ENCODE results near the gene TMEM88.

Gene TMEM88

DNA sequence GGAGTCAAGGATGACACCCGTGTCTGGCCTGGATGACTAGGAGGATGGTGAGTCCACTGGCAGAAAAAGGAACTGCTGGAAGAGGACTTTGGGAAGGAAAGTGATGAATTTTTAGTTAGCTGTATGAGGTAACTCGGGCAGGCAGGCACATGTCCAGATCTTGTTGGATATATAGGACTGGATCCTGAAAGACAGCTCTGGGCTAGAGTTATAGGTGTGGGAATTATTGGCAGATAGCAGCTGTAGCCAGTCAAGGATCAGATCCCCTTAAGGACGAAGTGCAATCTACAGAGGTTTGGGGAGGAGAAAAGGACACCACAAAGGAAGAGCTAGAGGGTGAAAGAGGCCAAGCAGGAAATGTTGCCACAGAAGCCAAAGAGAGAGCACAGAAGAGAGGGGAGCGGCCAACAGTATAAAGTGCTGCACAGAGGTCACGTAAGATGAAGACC is 13.0 kb downstream of the TMEM88 start:
- H3K9me2 ChIP-seq (replicated peaks; ENCODE audit: insufficient read depth, low read length) = no peaks in the 10 kb centered on the region
- H3K4me1 ChIP-seq (ENCODE audit: low read length) = no peaks in the 10 kb centered on the region
- no peak overlapping the region for H3K9ac ChIP-seq (ENCODE audit: low read length)
- H3K4me2 ChIP-seq (ENCODE audit: low read depth, low read length) = no peak overlapping the region
- H3K27me3 ChIP-seq (replicated peaks; ENCODE audit: insufficient read depth, low read length) = no peaks in the 10 kb centered on the region
- no peaks in the 10 kb centered on the region for H4K20me1 ChIP-seq (ENCODE audit: insufficient read depth, low read length)
- H2AFZ ChIP-seq (ENCODE audit: low read length) = no peak overlapping the region
- no peaks in the 10 kb centered on the region for H3K36me3 ChIP-seq (replicated peaks; ENCODE audit: insufficient read depth, low read length)
- no peak overlapping the region for H3K27ac ChIP-seq (ENCODE audit: low read length)
- TF ChIP-seq EZH2phosphoT487 (IDR thresholded peaks at IDR 0.05; ENCODE audit: low read length) (no peak), EZH2 (optimal IDR thresholded peaks at IDR 0.05; ENCODE audit: low read depth, low read length) (no peak)
- TF ChIP-seq, protein P1, sequence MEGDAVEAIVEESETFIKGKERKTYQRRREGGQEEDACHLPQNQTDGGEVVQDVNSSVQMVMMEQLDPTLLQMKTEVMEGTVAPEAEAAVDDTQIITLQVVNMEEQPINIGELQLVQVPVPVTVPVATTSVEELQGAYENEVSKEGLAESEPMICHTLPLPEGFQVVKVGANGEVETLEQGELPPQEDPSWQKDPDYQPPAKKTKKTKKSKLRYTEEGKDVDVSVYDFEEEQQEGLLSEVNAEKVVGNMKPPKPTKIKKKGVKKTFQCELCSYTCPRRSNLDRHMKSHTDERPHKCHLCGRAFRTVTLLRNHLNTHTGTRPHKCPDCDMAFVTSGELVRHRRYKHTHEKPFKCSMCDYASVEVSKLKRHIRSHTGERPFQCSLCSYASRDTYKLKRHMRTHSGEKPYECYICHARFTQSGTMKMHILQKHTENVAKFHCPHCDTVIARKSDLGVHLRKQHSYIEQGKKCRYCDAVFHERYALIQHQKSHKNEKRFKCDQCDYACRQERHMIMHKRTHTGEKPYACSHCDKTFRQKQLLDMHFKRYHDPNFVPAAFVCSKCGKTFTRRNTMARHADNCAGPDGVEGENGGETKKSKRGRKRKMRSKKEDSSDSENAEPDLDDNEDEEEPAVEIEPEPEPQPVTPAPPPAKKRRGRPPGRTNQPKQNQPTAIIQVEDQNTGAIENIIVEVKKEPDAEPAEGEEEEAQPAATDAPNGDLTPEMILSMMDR (IDR thresholded peaks at IDR 0.05; ENCODE audit: low read length) = no peak
- H3K9me3 ChIP-seq (replicated peaks; ENCODE audit: insufficient read depth, low read length) = no peaks in the 10 kb centered on the region
- no peaks in the 10 kb centered on the region for H3F3A ChIP-seq (ENCODE audit: insufficient read depth, low read length)
- DNase-seq = no peak
- H3K79me2 ChIP-seq (ENCODE audit: low read length) = no peaks in the 10 kb centered on the region
- no peak overlapping the region for H3K4me3 ChIP-seq (ENCODE audit: low read length)

DNA sequence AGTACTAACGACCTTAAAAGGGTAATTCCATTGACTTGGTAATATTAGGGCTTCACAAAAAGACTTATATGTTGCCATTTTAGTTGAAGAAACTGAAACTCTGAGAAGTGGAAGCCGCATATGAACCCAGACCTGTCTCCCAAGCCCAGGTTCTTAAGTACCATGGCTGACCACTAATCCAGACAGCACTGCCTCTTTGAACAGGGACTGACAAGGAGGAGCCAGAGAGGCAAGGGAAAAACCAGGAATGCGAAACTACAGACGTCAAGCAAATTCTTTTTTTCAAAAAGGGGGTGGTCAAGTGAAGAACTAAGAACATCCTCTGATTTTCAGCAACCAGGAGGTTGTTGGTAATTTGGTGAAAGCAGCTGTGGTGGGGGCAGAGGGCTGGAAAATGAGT is 18.2 kb downstream of the TMEM88 start:
- Histone ChIP-seq H3K4me2 (ENCODE audit: low read depth, low read length) (peak overlapping the region; percentile 31), H3K9me3 (replicated peaks; ENCODE audit: insufficient read depth, low read length) (no peaks in the 10 kb centered on the region), H3K4me1 (ENCODE audit: low read length) (no peaks in the 10 kb centered on the region), H3K9ac (ENCODE audit: low read length) (no peak overlapping the region), H3K36me3 (replicated peaks; ENCODE audit: insufficient read depth, low read length) (no peaks in the 10 kb centered on the region), H4K20me1 (ENCODE audit: insufficient read depth, low read length) (no peaks in the 10 kb centered on the region), H3F3A (ENCODE audit: insufficient read depth, low read length) (no peaks in the 10 kb centered on the region), H3K27ac (ENCODE audit: low read length) (no peak overlapping the region), H3K27me3 (replicated peaks; ENCODE audit: insufficient read depth, low read length) (no peaks in the 10 kb centered on the region), H3K4me3 (ENCODE audit: low read length) (no peak overlapping the region), H3K79me2 (ENCODE audit: low read length) (no peaks in the 10 kb centered on the region), H2AFZ (ENCODE audit: low read length) (no peak overlapping the region), H3K9me2 (replicated peaks; ENCODE audit: insufficient read depth, low read length) (no peaks in the 10 kb centered on the region)
- no peak for DNase-seq
- TF ChIP-seq, protein P1 (IDR thresholded peaks at IDR 0.05; ENCODE audit: low read length) = no peak

DNA sequence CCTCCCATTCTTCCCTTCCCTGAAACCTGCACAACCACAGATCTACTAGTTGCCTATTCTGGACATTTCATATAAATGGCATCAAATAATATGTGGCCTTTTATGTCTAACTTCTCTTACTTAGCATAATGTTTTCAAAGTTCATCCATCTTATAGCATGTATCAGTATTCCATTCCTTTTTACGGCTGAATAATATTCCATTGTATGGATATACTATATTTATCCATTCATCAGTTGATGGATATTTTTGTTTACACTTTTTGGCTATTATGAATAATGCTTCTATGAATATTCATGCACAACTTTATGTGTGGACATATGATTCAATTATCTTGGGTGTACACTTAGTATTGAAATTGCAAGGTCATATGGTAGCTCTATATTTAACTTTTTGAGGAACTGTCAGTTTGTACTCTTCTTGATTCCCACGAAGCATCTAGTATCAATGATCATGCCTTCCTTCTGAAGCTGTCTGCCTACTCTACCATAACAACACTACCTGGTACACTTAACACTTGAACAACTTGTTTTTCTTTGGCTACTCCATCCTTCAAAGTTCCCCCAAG is 21.0 kb downstream of the TMEM88 start:
- Histone ChIP-seq H3K36me3 (replicated peaks; ENCODE audit: insufficient read depth, low read length) (no peaks in the 10 kb centered on the region), H3K4me3 (ENCODE audit: low read length) (no peak overlapping the region), H3K4me1 (ENCODE audit: low read length) (no peaks in the 10 kb centered on the region), H3K9me3 (replicated peaks; ENCODE audit: insufficient read depth, low read length) (no peaks in the 10 kb centered on the region), H3K9ac (ENCODE audit: low read length) (no peak overlapping the region), H2AFZ (ENCODE audit: low read length) (no peak overlapping the region), H3K27ac (ENCODE audit: low read length) (no peak overlapping the region), H3K4me2 (ENCODE audit: low read depth, low read length) (no peak overlapping the region), H4K20me1 (ENCODE audit: insufficient read depth, low read length) (no peaks in the 10 kb centered on the region), H3K79me2 (ENCODE audit: low read length) (no peaks in the 10 kb centered on the region), H3K27me3 (replicated peaks; ENCODE audit: insufficient read depth, low read length) (peaks cover 11% of the 10 kb centered on the region; the same call in 1 of the 2 replicates), H3F3A (ENCODE audit: insufficient read depth, low read length) (no peaks in the 10 kb centered on the region), H3K9me2 (replicated peaks; ENCODE audit: insufficient read depth, low read length) (no peaks in the 10 kb centered on the region)
- no peak for DNase-seq
- no peak for TF ChIP-seq EZH2phosphoT487 (IDR thresholded peaks at IDR 0.05; ENCODE audit: low read length)
- TF ChIP-seq, protein P1 (IDR thresholded peaks at IDR 0.05; ENCODE audit: low read length) = no peak
- no peak for TF ChIP-seq EZH2 (optimal IDR thresholded peaks at IDR 0.05; ENCODE audit: low read depth, low read length)
